Left hindlimb (tissue), 1 donor: ENCODE results near the gene UQCC5.

Source experiments
- DNase-seq: peaks from one replicate; pipeline ENCODE4 v3.0.0-alpha.2; 2018

The UQCC5 gene, protein sequence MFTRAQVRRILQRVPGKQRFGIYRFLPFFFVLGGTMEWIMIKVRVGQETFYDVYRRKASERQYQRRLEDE

DNA sequence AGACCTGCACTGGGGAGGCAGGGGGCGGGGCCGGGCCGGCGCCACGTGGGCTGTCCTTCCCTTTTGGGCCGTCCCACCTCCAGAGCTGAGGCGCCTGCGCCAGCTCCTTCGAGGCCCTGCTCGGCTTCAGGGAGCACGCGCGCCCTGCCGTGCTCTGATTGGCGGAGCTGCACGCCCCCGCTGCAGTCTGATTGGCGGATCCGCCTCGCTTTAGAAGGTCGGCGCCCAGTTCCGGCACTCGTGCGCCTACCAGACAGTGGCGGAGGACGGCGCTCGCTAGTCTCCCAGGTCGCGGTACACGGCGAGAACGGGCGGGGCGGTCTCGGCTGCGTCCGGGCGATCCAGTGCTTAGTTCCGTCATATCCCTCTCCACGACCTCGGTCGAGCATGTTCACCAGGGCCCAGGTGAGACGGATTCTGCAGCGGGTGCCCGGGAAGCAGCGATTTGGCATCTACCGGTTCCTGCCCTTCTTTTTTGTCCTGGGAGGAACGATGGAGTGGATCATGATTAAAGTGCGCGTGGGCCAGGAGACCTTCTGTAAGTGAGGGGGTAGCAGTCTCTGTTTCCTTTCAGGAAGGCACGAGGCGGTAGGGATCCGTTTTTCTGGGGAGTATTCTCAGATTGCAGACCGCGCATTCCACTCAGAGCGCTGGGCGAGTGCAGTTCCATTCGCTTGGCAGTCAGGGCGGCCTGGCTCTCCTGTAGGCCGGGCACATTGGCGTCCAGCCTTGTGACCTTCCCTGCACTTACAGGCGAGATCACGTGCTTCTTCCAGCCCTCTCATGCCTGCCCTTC is at the start of gene UQCC5:
UQCC5 (plus strand) TSS at position 237 of the 796 bp plus-strand sequence; CDS start at position 388, 151 bp downstream.
- peak; percentile 99 for DNase-seq

DNA sequence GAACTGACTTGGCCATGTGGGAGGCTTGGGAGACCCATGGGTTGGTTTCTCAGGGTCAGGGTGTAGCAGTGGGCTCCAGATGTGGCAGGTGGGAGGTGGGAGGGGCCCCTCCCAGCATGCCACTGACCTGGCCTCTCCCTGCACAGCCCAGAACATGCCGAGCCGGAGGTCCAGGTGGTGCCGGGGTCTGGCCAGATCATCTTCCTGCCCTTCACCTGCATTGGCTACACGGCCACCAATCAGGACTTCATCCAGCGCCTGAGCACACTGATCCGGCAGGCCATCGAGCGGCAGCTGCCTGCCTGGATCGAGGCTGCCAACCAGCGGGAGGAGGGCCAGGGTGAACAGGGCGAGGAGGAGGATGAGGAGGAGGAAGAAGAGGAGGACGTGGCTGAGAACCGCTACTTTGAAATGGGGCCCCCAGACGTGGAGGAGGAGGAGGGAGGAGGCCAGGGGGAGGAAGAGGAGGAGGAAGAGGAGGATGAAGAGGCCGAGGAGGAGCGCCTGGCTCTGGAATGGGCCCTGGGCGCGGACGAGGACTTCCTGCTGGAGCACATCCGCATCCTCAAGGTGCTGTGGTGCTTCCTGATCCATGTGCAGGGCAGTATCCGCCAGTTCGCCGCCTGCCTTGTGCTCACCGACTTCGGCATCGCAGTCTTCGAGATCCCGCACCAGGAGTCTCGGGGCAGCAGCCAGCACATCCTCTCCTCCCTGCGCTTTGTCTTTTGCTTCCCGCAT is 49.2 kb upstream of the UQCC5 start:
- DNase-seq: no peak

DNA sequence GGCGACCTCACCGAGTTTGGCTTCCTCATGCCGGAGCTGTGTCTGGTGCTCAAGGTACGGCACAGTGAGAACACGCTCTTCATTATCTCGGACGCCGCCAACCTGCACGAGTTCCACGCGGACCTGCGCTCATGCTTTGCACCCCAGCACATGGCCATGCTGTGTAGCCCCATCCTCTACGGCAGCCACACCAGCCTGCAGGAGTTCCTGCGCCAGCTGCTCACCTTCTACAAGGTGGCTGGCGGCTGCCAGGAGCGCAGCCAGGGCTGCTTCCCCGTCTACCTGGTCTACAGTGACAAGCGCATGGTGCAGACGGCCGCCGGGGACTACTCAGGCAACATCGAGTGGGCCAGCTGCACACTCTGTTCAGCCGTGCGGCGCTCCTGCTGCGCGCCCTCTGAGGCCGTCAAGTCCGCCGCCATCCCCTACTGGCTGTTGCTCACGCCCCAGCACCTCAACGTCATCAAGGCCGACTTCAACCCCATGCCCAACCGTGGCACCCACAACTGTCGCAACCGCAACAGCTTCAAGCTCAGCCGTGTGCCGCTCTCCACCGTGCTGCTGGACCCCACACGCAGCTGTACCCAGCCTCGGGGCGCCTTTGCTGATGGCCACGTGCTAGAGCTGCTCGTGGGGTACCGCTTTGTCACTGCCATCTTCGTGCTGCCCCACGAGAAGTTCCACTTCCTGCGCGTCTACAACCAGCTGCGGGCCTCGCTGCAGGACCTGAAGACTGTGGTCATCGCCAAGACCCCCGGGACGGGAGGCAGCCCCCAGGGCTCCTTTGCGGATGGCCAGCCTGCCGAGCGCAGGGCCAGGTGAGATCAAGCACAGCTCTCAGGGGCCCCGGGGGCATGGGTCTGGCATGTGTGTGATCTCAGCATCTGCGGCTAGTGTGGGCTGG is 48.4 kb upstream of the UQCC5 start:
- no peak for DNase-seq

DNA sequence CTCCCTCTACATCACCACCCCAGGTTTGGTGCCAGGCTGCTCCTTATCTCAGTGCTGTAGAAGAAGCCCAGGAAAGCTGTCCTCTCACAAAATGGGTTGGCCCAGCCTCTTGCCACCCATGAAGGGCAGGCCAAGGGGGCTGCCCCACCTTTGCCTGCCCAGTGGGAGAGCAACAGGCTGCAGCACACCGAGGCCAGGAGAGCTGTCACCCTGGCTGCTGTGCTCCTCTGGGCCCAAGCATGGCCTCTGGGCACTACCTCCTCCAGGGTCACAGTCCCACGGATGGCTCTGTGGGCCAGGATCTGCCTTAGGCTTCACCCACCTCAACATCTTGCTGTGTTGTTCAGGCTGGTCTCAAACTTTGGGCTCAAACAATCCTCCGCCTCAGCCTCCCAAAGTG is 47.7 kb upstream of the UQCC5 start:
- DNase-seq: no peak

DNA sequence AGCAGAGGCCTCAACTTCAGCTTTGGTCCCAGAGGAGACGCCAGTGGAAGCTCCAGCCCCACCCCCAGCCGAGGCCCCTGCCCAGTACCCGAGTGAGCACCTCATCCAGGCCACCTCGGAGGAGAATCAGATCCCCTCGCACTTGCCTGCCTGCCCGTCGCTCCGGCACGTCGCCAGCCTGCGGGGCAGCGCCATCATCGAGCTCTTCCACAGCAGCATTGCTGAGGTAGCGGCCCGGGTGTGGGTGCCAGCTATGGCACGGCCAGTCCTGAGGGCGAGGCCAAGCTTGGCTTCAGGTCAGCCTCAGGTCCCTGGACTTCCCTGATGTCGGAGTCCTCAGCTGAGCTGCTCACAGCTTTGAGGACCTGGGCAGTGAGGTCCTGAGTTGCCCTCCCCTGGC is 47.0 kb upstream of the UQCC5 start:
- no peak for DNase-seq

DNA sequence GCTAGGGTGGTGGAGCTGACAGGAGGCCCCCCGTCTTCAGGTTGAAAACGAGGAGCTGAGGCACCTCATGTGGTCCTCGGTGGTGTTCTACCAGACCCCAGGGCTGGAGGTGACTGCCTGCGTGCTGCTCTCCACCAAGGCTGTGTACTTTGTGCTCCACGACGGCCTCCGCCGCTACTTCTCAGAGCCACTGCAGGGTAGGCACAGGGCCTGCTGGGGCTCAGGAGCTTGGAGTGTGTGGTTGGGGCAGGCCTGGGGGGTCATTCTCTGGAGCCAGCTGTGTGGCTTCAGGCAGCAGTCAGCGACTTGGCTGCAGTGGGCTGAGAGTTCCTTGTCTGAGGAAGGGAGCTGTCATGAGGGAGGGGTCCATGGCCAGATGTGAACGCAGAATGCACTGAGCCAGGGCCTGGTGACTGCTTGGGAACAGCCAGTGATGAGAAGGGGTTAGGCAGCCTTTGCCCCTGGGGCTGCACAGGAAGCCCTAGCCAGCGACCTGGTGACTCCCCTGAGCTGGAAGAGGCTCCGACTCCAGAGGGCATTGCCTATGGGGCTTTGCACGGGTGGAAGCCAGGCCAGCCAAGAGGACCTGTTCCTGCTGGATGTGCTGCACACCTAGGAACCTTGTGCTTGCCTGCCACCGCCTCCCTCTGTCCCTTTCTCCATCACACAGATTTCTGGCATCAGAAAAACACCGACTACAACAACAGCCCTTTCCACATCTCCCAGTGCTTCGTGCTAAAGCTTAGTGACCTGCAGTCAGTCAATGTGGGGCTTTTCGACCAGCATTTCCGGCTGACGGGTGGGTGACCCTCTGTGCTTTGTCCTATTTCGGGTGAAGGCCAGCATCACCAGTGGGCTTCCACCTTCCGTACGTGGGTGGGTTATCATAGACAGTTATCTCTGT is 46.1 kb upstream of the UQCC5 start:
- no peak for DNase-seq

DNA sequence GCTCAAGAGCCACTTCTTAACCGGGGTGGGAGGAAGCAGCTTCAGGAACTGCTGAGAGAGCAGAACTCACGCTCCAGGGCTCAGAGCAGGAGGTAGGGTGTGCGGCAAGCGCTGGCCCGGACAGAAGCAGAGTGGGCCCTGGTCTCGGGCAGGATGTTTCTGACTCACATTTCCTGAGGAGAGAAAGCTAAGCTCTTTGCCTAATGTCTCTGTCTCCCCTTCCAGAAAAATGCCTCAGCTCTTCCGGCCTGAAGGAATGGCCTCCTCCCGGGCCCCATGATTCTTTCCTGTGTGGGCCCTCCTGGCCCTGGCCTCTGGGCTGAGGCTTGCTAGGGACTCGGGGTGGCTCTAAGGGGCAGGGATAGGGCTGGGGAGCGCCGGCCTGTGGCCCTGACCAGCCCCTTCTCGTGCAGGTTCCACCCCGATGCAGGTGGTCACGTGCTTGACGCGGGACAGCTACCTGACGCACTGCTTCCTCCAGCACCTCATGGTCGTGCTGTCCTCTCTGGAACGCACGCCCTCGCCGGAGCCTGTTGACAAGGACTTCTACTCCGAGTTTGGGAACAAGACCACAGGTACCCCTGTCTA is 45.4 kb upstream of the UQCC5 start:
- no peak for DNase-seq

DNA sequence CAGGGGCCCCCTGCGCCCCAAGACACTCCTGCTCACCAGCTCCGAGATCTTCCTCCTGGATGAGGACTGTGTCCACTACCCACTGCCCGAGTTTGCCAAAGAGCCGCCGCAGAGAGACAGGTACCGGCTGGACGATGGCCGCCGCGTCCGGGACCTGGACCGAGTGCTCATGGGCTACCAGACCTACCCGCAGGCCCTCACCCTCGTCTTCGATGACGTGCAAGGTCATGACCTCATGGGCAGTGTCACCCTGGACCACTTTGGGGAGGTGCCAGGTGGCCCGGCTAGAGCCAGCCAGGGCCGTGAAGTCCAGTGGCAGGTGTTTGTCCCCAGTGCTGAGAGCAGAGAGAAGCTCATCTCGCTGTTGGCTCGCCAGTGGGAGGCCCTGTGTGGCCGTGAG is 44.3 kb upstream of the UQCC5 start:
- DNase-seq: no peak

DNA sequence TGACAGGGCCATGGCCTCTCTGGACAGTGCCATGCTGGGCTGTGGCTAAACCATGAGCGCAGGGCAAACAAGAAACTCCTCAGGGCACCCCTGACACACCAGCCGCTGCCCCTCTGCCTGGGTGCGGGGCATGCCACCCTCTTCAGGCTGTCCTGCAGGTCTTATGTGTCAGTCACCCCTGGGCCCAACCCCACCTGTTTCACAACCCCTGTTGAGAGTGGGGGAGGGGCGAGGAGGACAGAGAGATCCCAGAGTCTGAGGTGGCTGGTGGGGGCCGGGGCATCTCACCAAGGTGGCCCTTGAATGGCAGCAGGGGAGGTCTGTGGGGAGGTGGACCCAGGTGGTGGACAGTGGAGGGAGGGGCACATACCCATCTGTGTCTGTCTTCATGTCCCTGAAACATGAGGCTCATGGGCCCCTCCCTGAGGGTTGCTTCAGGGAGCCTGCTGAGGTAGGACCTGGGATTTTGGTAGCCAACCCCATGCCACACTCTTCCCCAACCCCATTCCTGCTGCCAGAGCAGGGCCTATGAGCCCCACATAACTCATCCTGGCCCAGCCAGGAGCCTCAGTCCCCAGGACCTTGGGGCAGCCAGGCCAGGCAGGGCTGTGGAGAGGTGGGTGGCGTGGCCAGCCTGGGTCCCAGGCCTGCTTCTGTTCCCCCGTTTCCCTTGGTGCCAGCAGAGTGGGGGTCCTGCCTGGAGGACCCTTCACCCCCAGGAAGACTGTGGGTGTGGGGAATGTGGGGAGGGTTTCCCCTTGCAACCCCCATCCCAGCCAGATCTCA is 43.0 kb upstream of the UQCC5 start:
- no peak for DNase-seq

DNA sequence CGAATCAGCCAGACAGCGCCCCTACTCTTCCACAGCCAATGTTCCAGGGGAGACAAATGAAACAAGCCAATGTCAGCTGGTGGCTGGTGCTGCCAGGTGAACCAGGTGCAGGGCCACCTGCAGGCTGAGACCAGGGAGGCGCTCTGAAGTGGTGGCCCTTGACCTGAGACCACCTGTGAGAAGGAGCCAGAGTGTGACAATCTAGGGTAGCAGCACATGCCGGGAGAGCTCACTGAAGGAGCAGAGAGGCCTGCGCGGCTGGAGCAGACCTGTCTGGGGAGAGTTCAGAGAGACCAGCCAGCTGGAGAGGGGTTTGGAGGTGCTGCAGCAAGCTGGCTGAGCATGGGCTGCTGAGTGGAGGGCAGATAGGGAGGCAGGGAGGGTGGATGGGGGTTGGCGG is 42.0 kb upstream of the UQCC5 start:
- no peak for DNase-seq

DNA sequence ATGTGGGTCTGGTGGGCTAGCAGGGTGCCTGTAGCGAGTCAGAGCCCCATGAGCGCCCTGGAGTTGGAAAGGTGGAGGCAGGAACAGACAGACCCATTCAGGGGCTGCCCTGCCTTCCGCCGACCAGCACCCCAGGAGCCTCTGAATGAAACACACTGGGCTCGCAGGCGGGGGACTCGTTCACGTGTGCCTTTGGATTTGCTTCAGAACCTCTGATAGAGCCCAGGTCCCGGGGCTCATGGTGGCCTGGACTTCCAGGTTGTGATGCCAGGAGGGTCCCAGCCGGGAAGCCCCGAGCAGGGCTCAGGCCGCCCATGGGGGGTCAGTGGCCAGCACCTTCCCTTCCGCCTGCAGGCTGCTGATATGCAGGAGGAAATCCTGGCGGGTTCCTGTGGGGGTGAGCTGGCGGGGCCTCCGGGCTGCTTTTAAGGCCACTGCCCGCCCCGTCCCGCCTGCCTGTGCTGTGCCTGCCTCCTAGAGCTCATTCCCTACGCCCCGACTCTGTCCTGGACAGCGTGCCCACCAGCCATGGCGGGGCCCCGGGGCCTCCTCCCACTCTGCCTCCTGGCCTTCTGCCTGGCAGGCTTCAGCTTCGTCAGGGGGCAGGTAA is 41.4 kb upstream of the UQCC5 start, which contains the start of gene STAB1:
STAB1 (plus strand) TSS at position 453 of the 610 bp plus-strand sequence; CDS start at position 529, 76 bp downstream.
- no peak for DNase-seq

DNA sequence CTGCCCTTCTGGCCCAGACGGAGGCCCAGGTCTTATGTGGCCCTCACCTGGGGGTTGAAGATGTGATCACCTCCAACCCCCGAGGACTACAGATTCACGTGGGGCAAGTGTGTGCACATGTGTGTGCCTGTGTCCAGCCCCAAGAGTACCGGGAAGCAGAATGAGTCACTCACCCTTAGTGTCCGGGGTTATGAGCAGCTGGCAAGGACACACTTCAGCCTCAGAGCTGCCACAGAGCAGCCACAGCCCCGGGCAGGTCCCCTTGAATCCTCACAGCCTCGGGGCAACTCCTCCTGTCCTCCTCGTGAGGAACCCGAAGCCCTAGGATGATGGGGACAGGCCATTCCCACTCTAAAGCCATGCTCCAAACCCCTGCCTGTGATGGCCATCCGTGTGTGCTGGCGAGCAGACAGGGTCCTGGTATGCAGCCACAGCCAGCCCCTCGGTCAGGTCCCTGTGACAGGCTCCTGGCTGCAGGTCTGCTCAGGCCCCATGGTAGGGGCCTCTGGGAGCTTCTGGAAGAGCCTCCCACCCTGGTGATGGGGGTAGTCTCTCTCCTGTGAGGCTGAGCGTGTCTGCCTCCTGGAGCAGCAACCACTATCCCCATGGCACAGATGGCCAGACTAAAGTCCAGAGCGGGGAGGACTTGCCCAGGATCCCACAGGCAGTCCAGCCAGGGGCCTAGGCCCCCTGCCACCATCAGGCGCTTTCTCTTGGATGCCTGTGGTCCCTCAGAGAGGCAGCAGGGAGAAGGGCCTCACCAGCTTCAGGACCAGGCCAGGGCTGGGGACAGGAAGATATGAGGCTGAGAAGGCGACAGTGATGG is 40.4 kb upstream of the UQCC5 start:
- no peak for DNase-seq

DNA sequence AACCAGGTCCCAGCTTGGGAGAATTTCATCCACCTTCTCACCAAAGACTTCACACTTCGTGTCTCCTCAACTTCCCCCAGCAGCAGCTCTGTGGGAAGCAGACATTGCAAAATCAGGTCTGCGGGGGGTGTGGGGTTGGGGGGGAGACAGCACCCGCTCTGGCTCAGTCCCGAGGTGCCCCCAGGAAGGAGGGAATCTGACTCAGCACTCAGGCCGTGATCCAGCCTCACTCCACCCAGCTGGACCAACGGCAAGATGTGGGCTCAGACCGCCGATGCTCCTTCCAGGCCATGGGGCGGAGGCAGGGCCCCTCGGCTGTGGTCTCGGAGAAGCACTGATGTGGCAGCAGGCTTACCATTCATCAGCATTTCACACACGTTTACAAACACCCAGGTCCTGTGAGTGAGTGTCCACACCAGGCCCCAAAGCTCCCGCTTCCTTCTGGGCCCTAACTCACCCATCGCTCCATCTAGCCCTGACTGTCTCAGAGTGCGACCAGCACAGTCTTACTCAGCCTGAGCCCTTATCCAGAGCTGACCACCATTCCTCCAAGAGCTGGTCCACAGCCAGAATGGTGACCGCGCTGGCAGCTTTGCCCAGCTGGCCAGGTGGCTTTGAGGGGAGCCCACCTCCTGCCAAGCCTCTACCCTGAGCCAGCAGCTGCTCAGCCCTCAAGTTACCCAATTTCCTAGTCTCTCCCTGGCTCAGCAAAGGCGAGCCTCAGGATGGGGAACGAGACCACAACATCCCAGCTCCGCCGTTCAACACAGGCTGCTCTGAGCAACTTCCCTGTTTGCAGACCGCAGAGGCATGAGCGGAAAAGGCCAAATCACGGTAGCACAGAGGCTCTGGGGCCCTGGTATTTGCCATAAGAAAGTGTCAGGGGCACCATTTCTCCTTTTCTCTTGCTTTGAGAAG is 38.0 kb upstream of the UQCC5 start:
- no peak for DNase-seq

DNA sequence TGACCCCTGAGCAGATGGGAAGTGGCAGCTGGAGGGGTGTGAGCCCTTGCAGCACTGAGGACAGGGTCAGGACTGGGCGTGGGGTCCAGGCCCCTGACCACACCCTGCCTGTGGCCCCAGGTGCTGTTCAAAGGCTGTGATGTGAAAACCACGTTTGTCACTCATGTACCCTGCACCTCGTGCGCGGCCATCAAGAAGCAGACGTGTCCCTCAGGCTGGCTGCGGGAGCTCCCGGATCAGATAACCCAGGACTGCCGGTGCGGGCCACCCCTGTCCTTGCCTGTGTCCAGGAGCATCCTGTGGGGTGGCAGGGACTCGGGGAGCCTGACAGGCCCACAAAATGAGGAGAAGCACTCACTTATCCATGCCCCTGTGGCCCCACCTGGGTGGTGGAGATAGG is 35.4 kb upstream of the UQCC5 start:
- DNase-seq: no peak

DNA sequence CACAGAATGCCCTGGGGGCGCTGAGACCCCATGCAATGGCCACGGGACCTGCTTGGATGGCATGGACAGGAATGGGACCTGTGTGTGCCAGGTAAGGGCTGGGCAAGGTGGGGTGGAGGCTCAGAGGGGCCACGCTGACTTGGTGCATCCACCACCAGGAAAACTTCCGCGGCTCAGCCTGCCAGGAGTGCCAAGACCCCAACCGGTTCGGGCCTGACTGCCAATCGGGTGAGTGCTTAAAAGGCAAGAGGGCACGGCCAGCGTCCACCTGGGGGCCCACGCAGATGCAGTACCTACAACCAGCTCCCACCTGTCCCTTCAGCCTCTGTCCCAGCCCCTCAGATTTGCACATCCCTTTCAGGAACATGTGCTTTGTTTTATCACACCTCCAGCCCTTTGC is 34.4 kb upstream of the UQCC5 start:
- DNase-seq: no peak

DNA sequence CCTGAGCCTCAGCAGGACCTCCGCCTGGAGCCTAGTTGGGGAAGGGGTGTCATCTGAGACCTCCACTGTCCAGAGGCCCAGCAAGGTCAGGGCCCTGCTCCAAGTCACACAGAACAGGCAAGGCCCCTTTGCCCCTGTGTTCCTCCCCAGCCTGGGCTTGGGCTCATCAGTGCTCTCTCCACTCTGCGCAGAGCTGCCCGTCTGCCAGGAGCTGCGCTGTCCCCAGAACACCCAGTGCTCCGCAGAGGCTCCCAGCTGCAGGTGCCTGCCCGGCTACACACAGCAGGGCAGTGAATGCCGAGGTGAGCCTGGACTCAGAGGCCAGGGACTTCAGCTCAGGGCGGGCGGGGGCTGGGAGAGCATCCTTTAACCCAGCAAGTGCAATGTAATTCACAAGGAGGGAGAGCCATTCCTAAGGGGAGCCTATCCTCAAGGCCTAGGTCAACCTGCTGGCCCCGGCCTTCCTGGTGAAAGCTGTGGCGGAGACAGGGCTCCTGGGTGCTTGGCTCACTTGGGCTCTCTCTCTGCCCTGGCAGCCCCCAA is 33.5 kb upstream of the UQCC5 start:
- no peak for DNase-seq

DNA sequence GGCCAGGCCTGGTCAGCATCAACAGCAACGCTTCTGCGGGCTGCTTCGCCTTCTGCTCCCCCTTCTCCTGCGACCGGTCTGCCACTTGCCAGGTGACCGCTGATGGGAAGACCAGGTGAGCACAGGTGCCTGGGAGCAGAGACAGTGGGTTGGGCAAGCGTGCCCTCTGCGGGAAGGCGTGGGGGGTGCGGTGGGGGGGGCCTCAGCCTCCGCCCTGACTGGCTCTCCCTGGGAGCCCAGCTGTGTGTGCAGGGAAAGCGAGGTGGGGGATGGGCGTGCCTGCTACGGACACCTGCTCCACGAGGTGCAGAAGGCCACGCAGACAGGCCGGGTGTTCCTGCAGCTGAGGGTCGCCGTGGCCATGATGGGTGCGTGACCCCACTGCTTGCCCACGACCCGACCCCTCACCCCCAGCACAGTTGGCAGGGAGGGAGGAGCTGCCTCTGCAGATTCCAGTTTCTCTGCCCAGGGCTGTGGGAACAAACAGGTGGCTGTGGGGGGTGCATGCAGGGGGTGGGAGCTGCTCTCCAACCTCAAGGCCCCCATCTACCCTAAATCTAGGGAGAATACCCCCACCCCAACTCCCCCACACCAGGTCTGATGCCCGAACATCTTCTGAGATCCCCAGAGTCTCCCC is 32.5 kb upstream of the UQCC5 start:
- DNase-seq: no peak
